Transverse colon (tissue), 4 donors: Measurements from ENCODE around the gene VRTN. TPM values are rescaled to one million over a fixed set of nuclear protein-coding genes. Genes with fewer than 3 reads are reported as not detected.

Source experiments
- DNase-seq: peaks from one replicate; pipeline ENCODE4 v3.0.0-alpha.2; 2019
- H3K27ac ChIP-seq, 4 donors: fragments of 200-600 bp; sonication (generic); 2 replicates each; pipeline ENCODE4 v1.5.1; 2016 to 2018; ENCODE audit warnings: inconsistent platforms in 4 of 4
- H3K27me3 ChIP-seq: fragments of 200-600 bp; sonication (generic); 2 replicates; pipeline ENCODE4 v1.5.1; 2017; ENCODE audit warnings: inconsistent platforms
- H3K36me3 ChIP-seq, 4 donors: fragments of 200-600 bp; sonication (generic); 2 replicates each; pipeline ENCODE4 v1.5.1; 2017 to 2019; ENCODE audit warnings: inconsistent platforms in 4 of 4
- H3K4me1 ChIP-seq, 4 donors: fragments of 200-600 bp; sonication (generic); 2 replicates each; pipeline ENCODE4 v1.5.1; 2017 to 2020; ENCODE audit warnings: inconsistent platforms in 4 of 4
- H3K4me3 ChIP-seq, 4 donors: fragments of 200-600 bp; sonication (generic); 1 replicate in 1 of 4; 2 replicates in 3 of 4; pipeline versions ENCODE4 v1.5.1 to v1.6.1; 2017 to 2019; ENCODE audit warnings: inconsistent platforms in 4 of 4
- H3K9me3 ChIP-seq, 2 donors: fragments of 200-600 bp; sonication (generic); 2 replicates each; pipeline ENCODE4 v1.5.1; 2017 to 2019; ENCODE audit warnings: inconsistent platforms in 2 of 2
- CTCF ChIP-seq, 5 experiments: fragments of 200-600 bp in 3 of 5; fragments of 450-650 bp in 2 of 5; sonication (generic) in 3 of 5; IDR thresholded peaks; 1 replicate in 2 of 5; 2 replicates in 3 of 5; pipeline ENCODE4 v1.5.1; 2016 to 2017; ENCODE audit warnings: antibody characterized with exemption in 5 of 5, inconsistent platforms in 3 of 5, mild to moderate bottlenecking in 2 of 5, moderate library complexity in 1 of 5
- EP300 ChIP-seq: sonication (generic); formaldehyde crosslinking; IDR thresholded peaks from one replicate; pipeline ENCODE4 v1.6.1; 2017; ENCODE audit warnings: antibody characterized with exemption, low read depth
- POLR2A ChIP-seq: fragments of 450-650 bp; IDR thresholded peaks from one replicate; pipeline ENCODE4 v1.6.1; 2016; ENCODE audit warnings: antibody characterized with exemption, mild to moderate bottlenecking, moderate library complexity
- POLR2AphosphoS5 ChIP-seq, 3 donors: sonication (generic); formaldehyde crosslinking; IDR thresholded peaks; one replicate each; pipeline ENCODE4 v1.6.1; 2016; ENCODE audit warnings: antibody characterized with exemption in 3 of 3
- WGBS, 2 donors: methylation state at CpG; one replicate each; pipeline ENCODE4 v1.1.5; 2018; ENCODE audit warnings: low coverage in 1 of 2; 5-methylcytosine and 5-hydroxymethylcytosine counted together
- in situ Hi-C, 4 donors: fragments of 200-750 bp; cut with MboI; loops; one replicate each; pipeline versions ENCODE4 v1.15.0 to v1.15.1; 2017; ENCODE audit warnings: low sequenced_read_pairs in 3 of 4, low pct_ligation_motif_present in 1 of 4, low pct_unique_long_range_greater_than_20kb in 1 of 4
- intact Hi-C: fragments of 100-400 bp; cut with DNase I; formaldehyde crosslinking; loops from one replicate; pipeline ENCODE4 v1.15.1; 2023; ENCODE audit warnings: low total_unique reads
- total RNA-seq, 4 donors: library from RNA; depleted of rRNA; stranded (reverse); fragments of >200 nt; gene quantifications; one replicate each; pipeline ENCODE4 v1.1.0, GENCODE V29; 2016

VRTN gene
- total RNA-seq, 4 donors from 2014 or later, result not detected

- DNase-seq, result no peak
- H3K9me3 ChIP-seq, result no peaks in the 10 kb centered on the region
- no peaks in the 10 kb centered on the region for H3K36me3 ChIP-seq
- no peak for TF ChIP-seq POLR2AphosphoS5 (IDR thresholded peaks at IDR 0.05)
- no peak for TF ChIP-seq CTCF (IDR thresholded peaks at IDR 0.05)
- TF ChIP-seq POLR2A, result no peak
- TF ChIP-seq EP300, result no peak
- in situ Hi-C loops, result no loop called here
- H3K27me3 ChIP-seq, result no peaks in the 10 kb centered on the region
- intact Hi-C loops, result no loop called here
- WGBS, 2 donors, result 83% methylated on average over 13 of the region's 17 CpGs; no CpG with 5 or more reads in 1 of the 2 donors
- no peak overlapping the region for H3K27ac ChIP-seq
- no peak overlapping the region for H3K4me3 ChIP-seq
- no peaks in the 10 kb centered on the region for H3K4me1 ChIP-seq
Observed at GRCh38 chr14:74358176-74358829, 10.0 kb downstream of the VRTN start.

GRCh38 chr14:74360163-74360562, 11.9 kb downstream of the VRTN start:
- Histone ChIP-seq H3K27ac (no peak overlapping the region), H3K4me1 (no peaks in the 10 kb centered on the region), H3K27me3 (peaks cover 8% of the 10 kb centered on the region), H3K36me3 (no peaks in the 10 kb centered on the region), H3K4me3 (no peak overlapping the region), H3K9me3 (no peaks in the 10 kb centered on the region)
- in situ Hi-C loops (loop anchor here in 2 of 4 donors (10.0 kb wide), 1 partner anchor 115 kb away; no protein-coding TSS in a partner anchor), intact Hi-C loops (loop anchor here (10.0 kb wide), 1 partner anchor 115 kb away; no protein-coding TSS in a partner anchor)
- no peak for DNase-seq
- WGBS, 2 donors, result 41% methylated on average over 3 of the region's 3 CpGs; no CpG with 5 or more reads in 1 of the 2 donors
- no peak for TF ChIP-seq POLR2AphosphoS5 (IDR thresholded peaks at IDR 0.05)
- TF ChIP-seq CTCF (IDR thresholded peaks at IDR 0.05), result no peak
- no peak for TF ChIP-seq EP300
- TF ChIP-seq POLR2A, result no peak

GRCh38 chr14:74362361-74362915, 14.2 kb downstream of the VRTN start:
- in situ Hi-C loops, result loop anchor here in 2 of 4 donors (10.0 kb wide), 1 partner anchor 112 kb away; no protein-coding TSS in a partner anchor
- DNase-seq, result peak; percentile 79
- no peak for TF ChIP-seq POLR2A
- no peak for TF ChIP-seq EP300
- TF ChIP-seq CTCF (IDR thresholded peaks at IDR 0.05), result peak; percentile 90 to 95 (median 93)
- TF ChIP-seq POLR2AphosphoS5 (IDR thresholded peaks at IDR 0.05), result no peak
- Histone ChIP-seq H3K9me3 (no peaks in the 10 kb centered on the region), H3K4me3 (no peak overlapping the region), H3K4me1 (no peaks in the 10 kb centered on the region), H3K36me3 (no peaks in the 10 kb centered on the region), H3K27me3 (peaks cover 8% of the 10 kb centered on the region), H3K27ac (no peak overlapping the region)
- intact Hi-C loops, result loop anchor here (10.0 kb wide), 1 partner anchor 112 kb away; no protein-coding TSS in a partner anchor
- 23 to 31% methylated on average over 3 to 12 of the region's 12 CpGs for WGBS, 2 donors

GRCh38 chr14:74364271-74364880, 16.1 kb downstream of the VRTN start:
- intact Hi-C loops, result loop anchor here (10.0 kb wide), 1 partner anchor 110 kb away; no protein-coding TSS in a partner anchor
- no peak for DNase-seq
- Histone ChIP-seq H3K9me3 (no peaks in the 10 kb centered on the region), H3K4me1 (no peaks in the 10 kb centered on the region), H3K36me3 (no peaks in the 10 kb centered on the region), H3K4me3 (no peak overlapping the region), H3K27ac (no peak overlapping the region), H3K27me3 (peaks cover 8% of the 10 kb centered on the region)
- 72 to 100% methylated on average over 1 to 7 of the region's 7 CpGs for WGBS, 2 donors
- in situ Hi-C loops, result loop anchor here in 2 of 4 donors (10.0 kb wide), 1 partner anchor 110 kb away; no protein-coding TSS in a partner anchor
- no peak for TF ChIP-seq POLR2A
- no peak for TF ChIP-seq EP300
- TF ChIP-seq POLR2AphosphoS5 (IDR thresholded peaks at IDR 0.05), result no peak
